A673 (cell line): ENCODE data around the gene UBE2E2.

Experiments
- CTCF ChIP-seq: fragments of 300-800, 200-600 bp; sonication (generic); conservative IDR thresholded peaks from 2 replicates; pipeline ENCODE4 v1.5.1; 2017; ENCODE audit warnings: low read depth, mild to moderate bottlenecking, antibody characterized with exemption, low read length, moderate library complexity, mixed read lengths
- EZH2 ChIP-seq: fragments of 200-600 bp; sonication (generic); IDR thresholded peaks from 2 replicates; pipeline ENCODE4 v1.6.1; 2017; ENCODE audit warnings: borderline replicate concordance, low read depth, mild to moderate bottlenecking, mixed read lengths, antibody characterized with exemption, low read length; ENCODE audit not compliant: poor library complexity, severe bottlenecking

DNA sequence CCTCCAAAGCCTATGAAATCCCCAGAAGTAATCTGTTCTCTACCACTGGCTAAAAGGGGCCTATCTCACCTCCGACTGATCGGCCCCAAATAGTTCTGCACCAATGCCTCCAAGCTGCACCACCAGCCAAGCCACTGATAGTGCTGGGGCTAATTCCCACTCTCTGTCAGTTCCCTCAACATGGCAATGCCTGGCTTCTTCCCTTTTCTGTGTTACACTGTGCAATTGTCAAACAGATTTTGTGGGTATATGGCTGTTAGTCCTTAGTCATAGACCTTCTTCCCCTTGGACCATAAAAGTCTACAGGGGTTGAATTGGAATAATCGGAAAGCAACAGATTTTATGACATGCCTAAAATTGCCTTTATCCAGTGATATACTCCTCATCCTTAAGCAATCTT lies 9.3 kb upstream of the UBE2E2 start:
- no peak for TF ChIP-seq EZH2
- TF ChIP-seq CTCF: no peak
